ENCODE data around the gene ASPSCR1. TPM values are rescaled to one million over a fixed set of nuclear protein-coding genes. Genes with fewer than 3 reads are reported as not detected.

ASPSCR1 gene
- total and polyA plus RNA-seq, 2 of the 4 experiments (the other 2 are of a cell fraction) = 7.2 to 17.2 TPM

GRCh38 chr17:81944858-81945257 is 32.6 kb upstream of the ASPSCR1 start:
- H3K9me3 ChIP-seq (ENCODE audit: control insufficient read depth, insufficient read depth, low read length) = no peaks in the 10 kb centered on the region
- H4K5ac ChIP-seq (ENCODE audit: low read depth, low read length) = no peak overlapping the region
- no peak overlapping the region for H3K4me2 ChIP-seq (ENCODE audit: low read depth, low read length)
- peaks cover 25% of the 10 kb centered on the region for H3K27me3 ChIP-seq (ENCODE audit: control insufficient read depth, insufficient read depth, low read length)
- no peak overlapping the region for H2AFZ ChIP-seq (replicated peaks; ENCODE audit: low read length, poor library complexity)
- BruUV-seq (replicated peaks) = no TSS peak
- H3K4me1 ChIP-seq (ENCODE audit: control insufficient read depth, insufficient read depth, low read length) = no peaks in the 10 kb centered on the region
- H4K20me1 ChIP-seq (ENCODE audit: insufficient read depth, low read length) = no peaks in the 10 kb centered on the region; the same call in 1 of the 2 replicates
- H3K4me3 ChIP-seq (ENCODE audit: insufficient read depth, low read depth, low read length) = no peak overlapping the region
- no peak overlapping the region for H2AK5ac ChIP-seq (ENCODE audit: low read depth, low read length)
- no peaks in the 10 kb centered on the region for H3K36me3 ChIP-seq (ENCODE audit: control insufficient read depth, insufficient read depth, low read length)
- H2BK120ac ChIP-seq (ENCODE audit: low read depth, low read length) = no peak overlapping the region
- H2BK5ac ChIP-seq (ENCODE audit: low read depth, low read length, poor library complexity, severe bottlenecking) = no peak overlapping the region
- no peak overlapping the region for H4K91ac ChIP-seq (ENCODE audit: insufficient read depth, low read depth, low read length)
- H3K9me1 ChIP-seq (ENCODE audit: insufficient read depth, low read length) = no peaks in the 10 kb centered on the region
- H4K8ac ChIP-seq (ENCODE audit: low read depth in 2 of 2, low read length in 2 of 2) = no peak overlapping the region
- ChIA-PET POLR2A (ENCODE audit: unreplicated experiment) (no interaction called here), CTCF (no interaction called here)
- DNase-seq (no peak), ATAC-seq (ENCODE audit: low read depth) (no peak)
- H2AK9ac ChIP-seq (replicated peaks; ENCODE audit: low read depth, low read length, poor library complexity) = no peak overlapping the region
- no peak overlapping the region for H3K14ac ChIP-seq (replicated peaks; ENCODE audit: low read depth, low read length)
- H2BK20ac ChIP-seq (ENCODE audit: low read depth, low read length) = no peak overlapping the region
- no peak overlapping the region for H2BK15ac ChIP-seq (ENCODE audit: low read depth, low read length)
- no peak overlapping the region for H3K18ac ChIP-seq (ENCODE audit: low read depth, low read length)
- dilution Hi-C loops (cut with HindIII; ENCODE audit: low sequenced_read_pairs, unreplicated experiment) = no loop called here
- no peaks in the 10 kb centered on the region for H3K79me1 ChIP-seq (ENCODE audit: low read depth in 1 of 2, low read length in 2 of 2)
- 78% methylated on average over 4 of the region's 9 CpGs; no CpG with 5 or more reads in 1 of the 2 experiments for WGBS, 2 experiments (ENCODE audit: extremely low coverage in 2 of 2, insufficient read length in 1 of 2)
- intact Hi-C loops (cut with micrococcal nuclease) = no loop called here
- in situ Hi-C loops (cut with MboI; ENCODE audit: low sequenced_read_pairs) = no loop called here
- no peak overlapping the region for H3K56ac ChIP-seq (ENCODE audit: extremely low read depth, insufficient read depth, low read length)
- no peak overlapping the region for H3K23ac ChIP-seq (ENCODE audit: low read depth, low read length)
- no peak overlapping the region for H3K4ac ChIP-seq (ENCODE audit: low read depth, low read length)
- H3K9ac ChIP-seq (ENCODE audit: low read depth, low read length) = no peak overlapping the region
- TF ChIP-seq MAFK (IDR thresholded peaks at IDR 0.05; ENCODE audit: low read depth, low read length) = no peak
- no peak for TF ChIP-seq RCOR1 (IDR thresholded peaks at IDR 0.05; ENCODE audit: insufficient replicate concordance, low read length)
- no peak for TF ChIP-seq CEBPB (IDR thresholded peaks at IDR 0.05; ENCODE audit: low read depth, low read length)
- TF ChIP-seq RFX5 (IDR thresholded peaks at IDR 0.05; ENCODE audit: low read depth, low read length) = no peak
- TF ChIP-seq SMC3 (IDR thresholded peaks at IDR 0.05; ENCODE audit: low read depth, low read length) = no peak
- TF ChIP-seq ELK1 (IDR thresholded peaks at IDR 0.05; ENCODE audit: borderline replicate concordance, low read depth, low read length) = no peak
- no peak for TF ChIP-seq MAZ (IDR thresholded peaks at IDR 0.05; ENCODE audit: borderline replicate concordance, low read depth, low read length)
- TF ChIP-seq RAD21 (IDR thresholded peaks at IDR 0.05; ENCODE audit: low read length) = no peak
- no peak for TF ChIP-seq MXI1 (IDR thresholded peaks at IDR 0.05; ENCODE audit: borderline replicate concordance, low read depth, low read length)
- no peak for TF ChIP-seq CHD1 (IDR thresholded peaks at IDR 0.05; ENCODE audit: low read depth, low read length)
- TF ChIP-seq BHLHE40 (IDR thresholded peaks at IDR 0.05; ENCODE audit: low read depth, low read length) = no peak
- no peak for TF ChIP-seq CTCF (conservative IDR thresholded peaks at IDR 0.05; ENCODE audit: low read depth, low read length)
- no peak for TF ChIP-seq NFE2L2 (IDR thresholded peaks at IDR 0.05; ENCODE audit: low read depth, low read length)
- no peak for TF ChIP-seq FOS (IDR thresholded peaks at IDR 0.05; ENCODE audit: low read depth, low read length)
- TF ChIP-seq POLR2A (IDR thresholded peaks at IDR 0.05; ENCODE audit: low read depth, low read length) = no peak
- no peak for TF ChIP-seq USF2 (IDR thresholded peaks at IDR 0.05; ENCODE audit: low read depth, low read length)
- no peak overlapping the region for H3K27ac ChIP-seq (ENCODE audit: insufficient read depth, low read length)
